OCI-LY1 (cell line): ENCODE measurements around the gene ANKRD35.

Source experiments
- H2AFZ ChIP-seq: fragments of 200-600 bp; sonication (generic), shearing (Covaris generic); 2 replicates; pipeline ENCODE4 v1.6.0; 2014; ENCODE audit warnings: antibody characterized with exemption, mild to moderate bottlenecking, low read length
- H3F3A ChIP-seq: fragments of 200-600 bp; sonication (generic), shearing (Covaris generic); 2 replicates; pipeline ENCODE4 v1.6.0; 2014; ENCODE audit warnings: mild to moderate bottlenecking, antibody characterized with exemption, low read length, moderate library complexity; ENCODE audit not compliant: insufficient read depth
- H3K27ac ChIP-seq: fragments of 200-600 bp; sonication (generic); 2 replicates; pipeline ENCODE4 v1.5.1; 2014; ENCODE audit warnings: low read length, mixed run types, mild to moderate bottlenecking, low read depth; ENCODE audit not compliant: poor library complexity, severe bottlenecking
- H3K27me3 ChIP-seq: fragments of 200-600 bp; sonication (generic); 2 replicates; pipeline ENCODE4 v1.6.0; 2014; ENCODE audit warnings: antibody characterized with exemption, mild to moderate bottlenecking, low read length, moderate library complexity; ENCODE audit not compliant: insufficient read depth
- H3K36me3 ChIP-seq: fragments of 200-600 bp; sonication (generic); 2 replicates; pipeline ENCODE4 v1.6.1; 2014; ENCODE audit warnings: mild to moderate bottlenecking, antibody characterized with exemption, low read length, moderate library complexity, mixed read lengths; ENCODE audit not compliant: insufficient read depth
- H3K4me1 ChIP-seq: fragments of 200-600 bp; sonication (generic); 2 replicates; pipeline ENCODE4 v1.5.1; 2014; ENCODE audit warnings: mild to moderate bottlenecking, low read length, moderate library complexity; ENCODE audit not compliant: insufficient read depth, severe bottlenecking
- H3K4me2 ChIP-seq: fragments of 200-600 bp; sonication (generic), shearing (Covaris generic); 2 replicates; pipeline ENCODE4 v1.6.1; 2014; ENCODE audit warnings: low read length
- H3K4me3 ChIP-seq: fragments of 200-600 bp; sonication (generic); 2 replicates; pipeline ENCODE4 v1.5.1; 2014; ENCODE audit warnings: low read length, low read depth, mild to moderate bottlenecking, mixed read lengths; ENCODE audit not compliant: poor library complexity, severe bottlenecking
- H3K79me2 ChIP-seq: fragments of 200-600 bp; shearing (Covaris generic); 2 replicates; pipeline ENCODE4 v1.6.1; 2016; ENCODE audit warnings: mixed run types, low read length, mixed read lengths; ENCODE audit not compliant: insufficient read depth
- H3K9ac ChIP-seq: fragments of 200-600 bp; sonication (generic), shearing (Covaris generic); 2 replicates; pipeline ENCODE4 v1.6.1; 2014; ENCODE audit warnings: mild to moderate bottlenecking, low read length, mixed read lengths
- H3K9me2 ChIP-seq: fragments of 200-600 bp; sonication (generic), shearing (Covaris generic); 2 replicates; pipeline ENCODE4 v1.6.1; 2014; ENCODE audit warnings: low read depth, mild to moderate bottlenecking, low read length, mixed read lengths
- H3K9me3 ChIP-seq: fragments of 200-600 bp; shearing (Covaris generic); 2 replicates; pipeline ENCODE4 v1.6.1; 2014; ENCODE audit warnings: low read length, mixed read lengths
- H4K20me1 ChIP-seq: fragments of 200-600 bp; sonication (generic), shearing (Covaris generic); 2 replicates; pipeline ENCODE4 v1.6.0; 2016; ENCODE audit warnings: mild to moderate bottlenecking, low read length; ENCODE audit not compliant: insufficient read depth
- EZH2 ChIP-seq: fragments of 200-600 bp; sonication (generic), shearing (Covaris generic); IDR thresholded peaks from 2 replicates; pipeline ENCODE4 v1.8.0; 2017; ENCODE audit warnings: borderline replicate concordance, mixed run types, mild to moderate bottlenecking, antibody characterized with exemption, low read length, moderate library complexity, mixed read lengths
- TF ChIP-seq, protein P1 (sequence below): fragments of 200-600 bp; sonication (generic), shearing (Covaris generic); IDR thresholded peaks from 2 replicates; pipeline ENCODE4 v1.5.1; 2017; ENCODE audit warnings: mild to moderate bottlenecking, antibody characterized with exemption, low read length, moderate library complexity, mixed read lengths

The ANKRD35 gene

GRCh38 chr1:145857170-145857569, 28.5 kb downstream of the ANKRD35 start:
- Histone ChIP-seq H3F3A (no peaks in the 10 kb centered on the region), H2AFZ (no peak overlapping the region), H3K79me2 (no peaks in the 10 kb centered on the region), H3K9me3 (no peaks in the 10 kb centered on the region), H3K4me2 (no peak overlapping the region), H4K20me1 (no peaks in the 10 kb centered on the region), H3K9ac (no peak overlapping the region), H3K9me2 (no peaks in the 10 kb centered on the region), H3K27ac (no peak overlapping the region), H3K4me3 (no peak overlapping the region), H3K36me3 (peaks cover 18% of the 10 kb centered on the region; the same call in 1 of the 2 replicates), H3K27me3 (no peaks in the 10 kb centered on the region), H3K4me1 (peaks cover 12% of the 10 kb centered on the region)
- TF ChIP-seq, protein P1, sequence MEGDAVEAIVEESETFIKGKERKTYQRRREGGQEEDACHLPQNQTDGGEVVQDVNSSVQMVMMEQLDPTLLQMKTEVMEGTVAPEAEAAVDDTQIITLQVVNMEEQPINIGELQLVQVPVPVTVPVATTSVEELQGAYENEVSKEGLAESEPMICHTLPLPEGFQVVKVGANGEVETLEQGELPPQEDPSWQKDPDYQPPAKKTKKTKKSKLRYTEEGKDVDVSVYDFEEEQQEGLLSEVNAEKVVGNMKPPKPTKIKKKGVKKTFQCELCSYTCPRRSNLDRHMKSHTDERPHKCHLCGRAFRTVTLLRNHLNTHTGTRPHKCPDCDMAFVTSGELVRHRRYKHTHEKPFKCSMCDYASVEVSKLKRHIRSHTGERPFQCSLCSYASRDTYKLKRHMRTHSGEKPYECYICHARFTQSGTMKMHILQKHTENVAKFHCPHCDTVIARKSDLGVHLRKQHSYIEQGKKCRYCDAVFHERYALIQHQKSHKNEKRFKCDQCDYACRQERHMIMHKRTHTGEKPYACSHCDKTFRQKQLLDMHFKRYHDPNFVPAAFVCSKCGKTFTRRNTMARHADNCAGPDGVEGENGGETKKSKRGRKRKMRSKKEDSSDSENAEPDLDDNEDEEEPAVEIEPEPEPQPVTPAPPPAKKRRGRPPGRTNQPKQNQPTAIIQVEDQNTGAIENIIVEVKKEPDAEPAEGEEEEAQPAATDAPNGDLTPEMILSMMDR = no peak
- no peak for TF ChIP-seq EZH2

DNA sequence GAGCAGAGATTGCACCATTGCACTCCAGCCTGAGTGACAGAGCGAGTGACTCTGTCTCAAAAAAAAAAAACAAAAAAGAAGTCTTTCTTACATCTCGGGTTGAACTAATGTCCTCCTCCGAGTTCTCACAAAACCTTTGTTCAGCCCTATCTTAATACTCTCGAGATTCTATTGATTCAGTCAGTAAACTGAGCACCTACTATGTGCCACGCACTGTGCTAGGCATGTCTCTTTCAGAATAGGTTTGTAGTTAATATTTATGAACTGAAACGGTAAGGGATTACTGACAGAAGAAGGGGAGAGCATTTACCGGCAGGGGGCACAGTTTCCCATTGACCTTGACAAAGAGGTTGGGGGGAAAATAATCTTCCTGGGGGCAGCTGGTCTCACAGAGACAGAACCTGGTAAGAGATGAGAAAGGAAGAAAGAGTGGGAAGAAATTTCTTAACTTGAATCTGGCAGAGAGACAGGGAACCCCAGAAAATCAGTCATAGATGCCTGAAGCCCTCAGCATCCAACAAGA, 30.2 kb downstream of the ANKRD35 start:
- Histone ChIP-seq H3K4me2 (no peak overlapping the region), H3K4me3 (no peak overlapping the region), H3K27ac (no peak overlapping the region), H3K79me2 (no peaks in the 10 kb centered on the region), H2AFZ (no peak overlapping the region), H3K36me3 (peaks cover 28% of the 10 kb centered on the region; the same call in 1 of the 2 replicates), H3F3A (no peaks in the 10 kb centered on the region), H3K9ac (no peak overlapping the region), H3K9me3 (no peaks in the 10 kb centered on the region), H3K9me2 (no peaks in the 10 kb centered on the region), H3K4me1 (peaks cover 12% of the 10 kb centered on the region), H4K20me1 (no peaks in the 10 kb centered on the region), H3K27me3 (no peaks in the 10 kb centered on the region)
- no peak for TF ChIP-seq EZH2
- TF ChIP-seq, protein P1 = peak; percentile 63

- H3K9me2 ChIP-seq = no peaks in the 10 kb centered on the region
- no peaks in the 10 kb centered on the region for H3K9me3 ChIP-seq
- TF ChIP-seq, protein P1 = peak; percentile 79
- TF ChIP-seq EZH2 = no peak
- H3K9ac ChIP-seq = no peak overlapping the region
- H3K27me3 ChIP-seq = no peaks in the 10 kb centered on the region
- no peaks in the 10 kb centered on the region for H3K79me2 ChIP-seq
- no peak overlapping the region for H3K27ac ChIP-seq
- peaks cover 33% of the 10 kb centered on the region; the same call in 1 of the 2 replicates for H3K36me3 ChIP-seq
- no peak overlapping the region for H3K4me3 ChIP-seq
- H3F3A ChIP-seq = no peaks in the 10 kb centered on the region
- peaks cover 15% of the 10 kb centered on the region for H3K4me1 ChIP-seq
- no peak overlapping the region for H2AFZ ChIP-seq
- no peaks in the 10 kb centered on the region for H4K20me1 ChIP-seq
- no peak overlapping the region for H3K4me2 ChIP-seq
These were observed 36.1 kb downstream of the ANKRD35 start for GRCh38 chr1:145849356-145850160.
